Heart left ventricle (tissue), 16 donors: ENCODE data around the gene PTHLH. TPM values are rescaled to one million over a fixed set of nuclear protein-coding genes. Genes with fewer than 3 reads are reported as not detected.

Experiments
- ATAC-seq, 4 donors: fragments of 200-7000 bp; cut with Tn5 transposase; one replicate each; pipeline ENCODE4 v1.9.1; 2020 to 2022; ENCODE audit warnings: moderate library complexity in 4 of 4, mild to moderate bottlenecking in 3 of 4, moderate number of reproducible peaks in 1 of 4
- DNase-seq, 5 donors: peaks; one replicate each; pipeline ENCODE4 v3.0.0-alpha.2; 2020
- H3K27ac ChIP-seq, 12 donors: fragments of 200-600 bp; sonication (generic) in 4 of 12; one replicate each; pipeline versions ENCODE4 v1.5.0 to v1.8.0; 2016 to 2022; ENCODE audit warnings: mild to moderate bottlenecking in 2 of 12
- H3K27me3 ChIP-seq, 9 donors: fragments of 200-600 bp; sonication (generic) in 2 of 9; one replicate each; pipeline versions ENCODE4 v1.5.1 to v1.8.0; 2016 to 2022; ENCODE audit warnings: mild to moderate bottlenecking in 3 of 9
- H3K36me3 ChIP-seq, 9 donors: fragments of 200-600 bp; sonication (generic) in 2 of 9; one replicate each; pipeline versions ENCODE4 v1.5.0 to v1.8.0; 2018 to 2022; ENCODE audit warnings: mild to moderate bottlenecking in 2 of 9
- H3K4me1 ChIP-seq, 12 donors: fragments of 200-600 bp; sonication (generic) in 4 of 12; one replicate each; pipeline versions ENCODE4 v1.5.0 to v1.8.0; 2016 to 2022; ENCODE audit warnings: mild to moderate bottlenecking in 3 of 12
- H3K4me3 ChIP-seq, 12 donors: fragments of 200-600 bp; sonication (generic) in 4 of 12; one replicate each; pipeline versions ENCODE4 v1.5.0 to v1.8.0; 2017 to 2022; ENCODE audit warnings: mild to moderate bottlenecking in 9 of 12, moderate library complexity in 4 of 12
- H3K9me3 ChIP-seq, 12 donors: fragments of 200-600 bp; sonication (generic) in 4 of 12; one replicate each; pipeline versions ENCODE4 v1.5.0 to v1.8.0; 2016 to 2022; ENCODE audit warnings: mild to moderate bottlenecking in 1 of 12
- POLR2A ChIP-seq, 2 donors: fragments of 450-650 bp; IDR thresholded peaks; one replicate each; pipeline ENCODE4 v1.6.1; 2017; ENCODE audit warnings: antibody characterized with exemption in 2 of 2, mild to moderate bottlenecking in 2 of 2, moderate library complexity in 2 of 2
- WGBS, 4 donors: extraction: QIAGEN DNeasy Blood & Tissue Kit in 2 of 4; methylation state at CpG; one replicate each; pipeline versions ENCODE4 v1.1.5 to v1.1.7; 2013 to 2018; 5-methylcytosine and 5-hydroxymethylcytosine counted together
- intact Hi-C, 10 donors: fragments of 100-400 bp; cut with DNase I; formaldehyde crosslinking; loops; one replicate each; pipeline versions ENCODE4 v1.11.1 to v1.14.2; 2022
- polyA plus RNA-seq, 2 donors: library from polyadenylated mRNA; stranded (reverse); fragments of 200-250 nt; gene quantifications; one replicate each; pipeline ENCODE4 v1.2.3, GENCODE V29; 2013
- total RNA-seq, 9 donors: library from RNA; depleted of rRNA in 2 of 9; stranded (reverse); fragments of >200 nt in 2 of 9; fragmentation: NEBNext Ultra II Directional in 3 of 9; extraction: Animal tissue kit (Norgen Biotek cat#: 25700) in 3 of 9; gene quantifications; one replicate each; pipeline versions ENCODE4 v1.1.0 to v1.2.4, GENCODE V29; 2016 to 2023
- TF ChIP-seq, protein P1 (sequence below), 12 donors: fragments of 200-600 bp; sonication (generic) in 4 of 12; IDR thresholded peaks; one replicate each; pipeline versions ENCODE4 v1.5.0 to v1.8.0; 2018 to 2022; ENCODE audit warnings: antibody characterized with exemption in 12 of 12, mild to moderate bottlenecking in 5 of 12
- donor health status: ischemic (EF 13 %, LVEDD 7.1; RV severe dilation, severe dysfunction).
- donor health status: healthy with polysubstance abuse.
- donor health status: DM: no; HTN: yes; CAD: no.
- donor health status: DM: no; HTN: no; CAD: no.
- donor health status: ischemic (EF 25% LVEDD 6.9; RV normal size, moderate dysfunction).
- donor health status: ischemic (EF 25% LVEDD 5.7; RV mildly dilated, moderate dysfunction).
- donor health status: healthy.
- donor health status: DM: yes; HTN: yes; CAD: no.
- donor health status: ischemic (EF 35%, LVEDD 5.7; RV mildly dilated, moderate dysfunction).
- donor health status: nonischemic (EF 11% LVEDD 7.7; RV severe dilation, severe dysfunction).
- donor health status: DM: yes; HTN: yes; CAD: no.
- donor health status: PGD.
- donor health status: ischemic (EF 29% LVEDD 5.4; RV normal size, mild dysfunction).
- donor health status: nonischemic (EF 23%, LVEDD 6.1; RV moderate dilation, normal function).

The PTHLH gene
- total and polyA plus RNA-seq, 11 donors: 0.25 to 3.7 (median 1.1) TPM

DNA sequence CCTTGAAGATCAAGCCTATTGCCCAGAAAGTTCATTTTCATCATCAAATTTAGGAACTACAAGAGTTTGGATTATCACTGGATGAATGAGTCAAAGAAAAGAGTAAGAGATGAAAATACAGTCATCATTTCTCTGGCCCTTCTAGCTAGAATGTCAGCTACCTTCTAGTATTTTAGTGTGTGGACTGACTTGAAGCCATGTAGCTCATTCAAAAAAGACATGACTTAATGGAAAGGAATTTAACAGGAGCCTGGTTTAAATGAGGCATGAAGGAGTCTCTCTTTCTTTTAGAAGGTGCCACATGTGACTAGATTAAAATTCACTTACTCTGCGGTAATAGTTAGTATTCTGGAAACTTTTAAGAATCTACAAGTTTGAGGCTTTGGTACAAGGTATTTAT is 7.1 kb downstream of the PTHLH start:
- Histone ChIP-seq H3K4me3 (no peak overlapping the region), H3K9me3 (no peaks in the 10 kb centered on the region), H3K4me1 (peaks cover 0 to 18% (median 13%) of the 10 kb centered on the region in 12 donors), H3K36me3 (no peaks in the 10 kb centered on the region), H3K27me3 (peaks cover 0 to 58% (median 38%) of the 10 kb centered on the region in 9 donors), H3K27ac (no peak overlapping the region)
- intact Hi-C loops: loop anchor here in 2 of 10 donors (10.0 kb wide), 1 partner anchor 909 kb away; no protein-coding TSS in a partner anchor
- DNase-seq: no peak
- TF ChIP-seq POLR2A (IDR thresholded peaks at IDR 0.05): no peak
- TF ChIP-seq, protein P1, sequence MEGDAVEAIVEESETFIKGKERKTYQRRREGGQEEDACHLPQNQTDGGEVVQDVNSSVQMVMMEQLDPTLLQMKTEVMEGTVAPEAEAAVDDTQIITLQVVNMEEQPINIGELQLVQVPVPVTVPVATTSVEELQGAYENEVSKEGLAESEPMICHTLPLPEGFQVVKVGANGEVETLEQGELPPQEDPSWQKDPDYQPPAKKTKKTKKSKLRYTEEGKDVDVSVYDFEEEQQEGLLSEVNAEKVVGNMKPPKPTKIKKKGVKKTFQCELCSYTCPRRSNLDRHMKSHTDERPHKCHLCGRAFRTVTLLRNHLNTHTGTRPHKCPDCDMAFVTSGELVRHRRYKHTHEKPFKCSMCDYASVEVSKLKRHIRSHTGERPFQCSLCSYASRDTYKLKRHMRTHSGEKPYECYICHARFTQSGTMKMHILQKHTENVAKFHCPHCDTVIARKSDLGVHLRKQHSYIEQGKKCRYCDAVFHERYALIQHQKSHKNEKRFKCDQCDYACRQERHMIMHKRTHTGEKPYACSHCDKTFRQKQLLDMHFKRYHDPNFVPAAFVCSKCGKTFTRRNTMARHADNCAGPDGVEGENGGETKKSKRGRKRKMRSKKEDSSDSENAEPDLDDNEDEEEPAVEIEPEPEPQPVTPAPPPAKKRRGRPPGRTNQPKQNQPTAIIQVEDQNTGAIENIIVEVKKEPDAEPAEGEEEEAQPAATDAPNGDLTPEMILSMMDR (IDR thresholded peaks at IDR 0.05): no peak
- ATAC-seq: no peak
- WGBS, 4 donors: 0 to 96% (median 72%) methylated on average over 1 of the region's 1 CpG

DNA sequence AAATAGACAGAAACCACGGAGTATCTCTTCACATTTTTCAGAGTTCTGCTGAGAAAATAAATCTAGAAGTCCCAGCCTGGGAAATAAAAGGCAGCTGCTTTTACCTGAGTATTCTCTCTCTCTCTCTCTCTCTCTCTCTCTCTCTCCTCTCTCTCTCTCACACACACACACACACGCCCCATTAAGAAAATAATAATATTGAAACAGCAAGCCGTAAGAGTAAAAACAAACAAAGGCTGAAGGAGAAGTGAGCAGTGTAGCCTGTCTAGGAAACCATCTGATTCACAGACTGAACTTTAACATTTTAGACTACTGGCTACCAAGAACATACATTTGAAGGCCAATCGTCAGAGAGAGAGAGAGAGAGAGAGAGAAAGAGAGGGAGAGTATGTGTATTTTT is 8.4 kb downstream of the PTHLH start:
- TF ChIP-seq POLR2A (IDR thresholded peaks at IDR 0.05): no peak
- TF ChIP-seq, protein P1 (IDR thresholded peaks at IDR 0.05): no peak
- peaks cover 0 to 52% (median 27%) of the 10 kb centered on the region in 9 donors for H3K27me3 ChIP-seq
- WGBS, 4 donors: 60 to 73% (median 65%) methylated on average over 4 of the region's 4 CpGs

DNA sequence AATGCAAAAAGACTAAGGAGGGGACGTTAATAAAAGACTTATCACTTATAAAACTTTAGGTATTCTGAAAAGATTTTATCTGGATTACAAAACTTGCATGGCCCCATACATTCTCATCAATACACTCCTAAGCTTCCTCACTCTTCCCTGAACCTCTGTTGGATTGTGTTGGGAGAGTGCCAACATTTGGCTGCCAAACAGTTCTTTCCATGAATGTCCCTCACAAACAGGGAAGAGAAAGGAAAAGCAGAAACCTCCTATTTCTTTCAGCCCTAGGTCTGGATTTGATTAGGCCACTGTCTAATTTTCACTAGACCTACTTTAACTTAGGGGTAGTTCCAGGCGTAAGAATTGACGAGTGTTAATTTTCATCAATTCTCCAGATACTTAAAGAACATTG is 11.7 kb downstream of the PTHLH start:
- H3K4me3 ChIP-seq: no peak overlapping the region
- intact Hi-C loops: loop anchor here in 2 of 10 donors (10.0 kb wide), 1 partner anchor 914 kb away; no protein-coding TSS in a partner anchor
- no peak for TF ChIP-seq POLR2A (IDR thresholded peaks at IDR 0.05)
- TF ChIP-seq, protein P1 (IDR thresholded peaks at IDR 0.05): no peak
- H3K4me1 ChIP-seq: no peaks in the 10 kb centered on the region
- 86 to 94% (median 89%) methylated on average over 3 of the region's 3 CpGs for WGBS, 4 donors
- peaks cover 0 to 20% (median 6%) of the 10 kb centered on the region in 9 donors for H3K27me3 ChIP-seq
- no peaks in the 10 kb centered on the region for H3K9me3 ChIP-seq
- no peak for DNase-seq
- ATAC-seq: no peak
- H3K27ac ChIP-seq: no peak overlapping the region
- H3K36me3 ChIP-seq: no peaks in the 10 kb centered on the region

More for the DNA sequence above, 8.4 kb downstream of the PTHLH start:
- no peak for DNase-seq
- ATAC-seq: no peak
- intact Hi-C loops: loop anchor here in 2 of 10 donors (10.0 kb wide), 1 partner anchor 911 kb away; no protein-coding TSS in a partner anchor
- no peaks in the 10 kb centered on the region for H3K9me3 ChIP-seq
- no peak overlapping the region for H3K27ac ChIP-seq
- H3K36me3 ChIP-seq: no peaks in the 10 kb centered on the region
- no peak overlapping the region for H3K4me3 ChIP-seq
- peaks cover 0 to 11% (median 7%) of the 10 kb centered on the region in 12 donors for H3K4me1 ChIP-seq

DNA sequence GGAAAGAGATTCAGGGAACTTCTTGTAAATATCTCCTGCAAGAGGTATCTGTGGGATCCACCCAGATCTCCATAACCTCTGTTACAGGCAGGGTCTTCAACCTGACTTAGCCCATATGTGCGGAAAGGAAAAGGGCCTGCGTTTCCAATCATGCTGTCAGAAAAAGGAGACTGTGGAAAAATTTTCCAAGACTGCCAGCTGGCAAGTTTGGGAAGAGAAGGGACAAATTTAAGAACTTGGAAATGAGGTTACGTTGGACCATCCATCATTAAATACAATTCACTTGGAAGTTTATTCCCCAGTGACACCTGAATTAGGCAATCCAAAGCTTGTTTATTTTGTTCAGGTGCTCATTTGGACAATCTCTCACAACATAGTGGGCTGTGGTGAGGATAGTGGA is 13.9 kb downstream of the PTHLH start:
- no peak overlapping the region for H3K27ac ChIP-seq
- intact Hi-C loops: no loop called here
- H3K9me3 ChIP-seq: no peaks in the 10 kb centered on the region
- peaks cover 0 to 8% (median 0%) of the 10 kb centered on the region in 9 donors for H3K27me3 ChIP-seq
- WGBS, 4 donors: 83 to 88% (median 85%) methylated on average over 3 of the region's 3 CpGs
- TF ChIP-seq, protein P1 (IDR thresholded peaks at IDR 0.05): no peak
- TF ChIP-seq POLR2A (IDR thresholded peaks at IDR 0.05): no peak
- no peaks in the 10 kb centered on the region for H3K36me3 ChIP-seq
- no peak overlapping the region for H3K4me3 ChIP-seq
- no peak for ATAC-seq
- no peak for DNase-seq
- no peaks in the 10 kb centered on the region for H3K4me1 ChIP-seq
